SK-N-SH treated with all-trans-retinoic acid at 6 μM for 48 hours (cell line): Measurements from ENCODE around the gene ATP8B3.

Source experiments
- ATAC-seq: fragments of 200-7000 bp; cut with Tn5 transposase; 3 replicates; pipeline ENCODE4 v1.9.1; 2020; ENCODE audit warnings: mild to moderate bottlenecking, moderate library complexity
- ARNTL ChIP-seq: fragments of 450-650 bp; formaldehyde crosslinking; IDR thresholded peaks from 2 replicates; pipeline ENCODE4 v1.5.0; 2020; ENCODE audit warnings: low read depth, mild to moderate bottlenecking, moderate library complexity, borderline replicate concordance
- BACH2 ChIP-seq: fragments of 250-450 bp; sonication (Bioruptor Pico); IDR thresholded peaks from 2 replicates; pipeline ENCODE4 v1.9.0; 2021; ENCODE audit warnings: mild to moderate bottlenecking, borderline replicate concordance
- CREB5 ChIP-seq: fragments of 250-450 bp; sonication (Bioruptor Pico); IDR thresholded peaks from 2 replicates; pipeline ENCODE4 v1.5.1; 2020; ENCODE audit warnings: low read depth, mild to moderate bottlenecking, moderate library complexity
- CSDC2 ChIP-seq: fragments of 250-450 bp; sonication (Bioruptor Pico); IDR thresholded peaks from 2 replicates; pipeline ENCODE4 v1.5.0; 2020; ENCODE audit warnings: mild to moderate bottlenecking, moderate library complexity
- CSRNP3 ChIP-seq: fragments of 250-450 bp; sonication (Bioruptor Pico); IDR thresholded peaks from 2 replicates; pipeline ENCODE4 v1.5.1; 2021; ENCODE audit warnings: mild to moderate bottlenecking, moderate library complexity
- GLIS3 ChIP-seq: fragments of 250-450 bp; sonication (Bioruptor Pico); IDR thresholded peaks from 2 replicates; pipeline ENCODE4 v1.5.0; 2020; ENCODE audit warnings: mild to moderate bottlenecking, moderate library complexity
- ISL1 ChIP-seq: fragments of 250-450 bp; sonication (Bioruptor Pico); IDR thresholded peaks from 2 replicates; pipeline ENCODE4 v2.1.2; 2022; ENCODE audit warnings: mild to moderate bottlenecking, moderate library complexity
- PATZ1 ChIP-seq: fragments of 250-450 bp; sonication (Bioruptor Pico); IDR thresholded peaks from 2 replicates; pipeline ENCODE4 v1.8.0; 2020; ENCODE audit warnings: mild to moderate bottlenecking, moderate library complexity, borderline replicate concordance
- POU6F1 ChIP-seq: fragments of 250-450 bp; sonication (Bioruptor Pico); IDR thresholded peaks from 2 replicates; pipeline ENCODE4 v1.8.0; 2021; ENCODE audit warnings: low read depth, mild to moderate bottlenecking, moderate library complexity, borderline replicate concordance
- PPARA ChIP-seq: fragments of 250-450 bp; sonication (Bioruptor Pico); IDR thresholded peaks from 2 replicates; pipeline ENCODE4 v1.5.0; 2020; ENCODE audit warnings: mild to moderate bottlenecking, borderline replicate concordance
- RARB ChIP-seq: fragments of 250-450 bp; sonication (Bioruptor Pico); IDR thresholded peaks from 2 replicates; pipeline ENCODE4 v1.8.0; 2021; ENCODE audit warnings: mild to moderate bottlenecking, moderate library complexity
- SNAI2 ChIP-seq: fragments of 250-450 bp; sonication (Bioruptor Pico); IDR thresholded peaks from 2 replicates; pipeline ENCODE4 v1.5.0; 2020; ENCODE audit warnings: mild to moderate bottlenecking, moderate library complexity
- TCF4 ChIP-seq: fragments of 250-450 bp; sonication (Bioruptor Pico); IDR thresholded peaks from 2 replicates; pipeline ENCODE4 v1.8.0; 2021; ENCODE audit warnings: mild to moderate bottlenecking, moderate library complexity, borderline replicate concordance
- TOX ChIP-seq: fragments of 250-450 bp; sonication (Bioruptor Pico); IDR thresholded peaks from 2 replicates; pipeline ENCODE4 v1.8.0; 2021; ENCODE audit warnings: mild to moderate bottlenecking, moderate library complexity, borderline replicate concordance
- TSHZ2 ChIP-seq: fragments of 250-450 bp; sonication (Bioruptor Pico); IDR thresholded peaks from 2 replicates; pipeline ENCODE4 v1.5.0; 2020; ENCODE audit warnings: mild to moderate bottlenecking, moderate library complexity
- ZC3H10 ChIP-seq: fragments of 250-450 bp; sonication (Bioruptor Pico); IDR thresholded peaks from 2 replicates; pipeline ENCODE4 v1.5.1; 2021; ENCODE audit warnings: mild to moderate bottlenecking, moderate library complexity
- ZFP3 ChIP-seq: fragments of 250-450 bp; sonication (Bioruptor Pico); IDR thresholded peaks from 2 replicates; pipeline ENCODE4 v1.5.0; 2020; ENCODE audit warnings: mild to moderate bottlenecking, moderate library complexity
- ZFP30 ChIP-seq: fragments of 450-650 bp; formaldehyde crosslinking; IDR thresholded peaks from 2 replicates; pipeline ENCODE4 v1.5.0; 2022; ENCODE audit warnings: mild to moderate bottlenecking, moderate library complexity
- ZNF565 ChIP-seq: fragments of 450-650 bp; formaldehyde crosslinking; conservative IDR thresholded peaks from 2 replicates; pipeline ENCODE4 v1.5.0; 2020; ENCODE audit warnings: low read depth, mild to moderate bottlenecking, moderate library complexity
- ZNF70 ChIP-seq: fragments of 450-650 bp; formaldehyde crosslinking; IDR thresholded peaks from 2 replicates; pipeline ENCODE4 v1.5.0; 2020; ENCODE audit warnings: mild to moderate bottlenecking, moderate library complexity
- ZNF8 ChIP-seq: fragments of 450-650 bp; formaldehyde crosslinking; IDR thresholded peaks from 2 replicates; pipeline ENCODE4 v1.5.0; 2020; ENCODE audit warnings: mild to moderate bottlenecking, moderate library complexity

The ATP8B3 gene

GRCh38 chr19:1774989-1775772, 36.9 kb downstream of the ATP8B3 start:
- no peak; the same call in 2 of the 3 replicates for ATAC-seq
- TF ChIP-seq ZFP3 (CRISPR knock-in tag) (no peak), RARB (CRISPR knock-in tag) (no peak), ARNTL (CRISPR knock-in tag) (no peak), TCF4 (CRISPR knock-in tag) (no peak), ZNF565 (CRISPR knock-in tag) (no peak), TSHZ2 (CRISPR knock-in tag) (no peak), SNAI2 (CRISPR knock-in tag) (no peak), CSRNP3 (no peak), TOX (CRISPR knock-in tag) (no peak), PPARA (CRISPR knock-in tag) (no peak), CREB5 (CRISPR knock-in tag) (no peak), ZC3H10 (CRISPR knock-in tag) (no peak), POU6F1 (CRISPR knock-in tag) (no peak), ISL1 (CRISPR knock-in tag) (no peak), CSDC2 (no peak), ZNF8 (CRISPR knock-in tag) (no peak), ZFP30 (CRISPR knock-in tag) (no peak), BACH2 (CRISPR knock-in tag) (no peak)
- TF ChIP-seq, all 23 proteins: peak for 0

GRCh38 chr19:1773184-1773583, 38.9 kb downstream of the ATP8B3 start:
- no peak for TF ChIP-seq ZNF70 (CRISPR knock-in tag)
- TF ChIP-seq PPARA (CRISPR knock-in tag), result no peak
- no peak for TF ChIP-seq ZC3H10 (CRISPR knock-in tag)
- no peak for TF ChIP-seq ZFP3 (CRISPR knock-in tag)
- no peak for TF ChIP-seq TSHZ2 (CRISPR knock-in tag)
- no peak for TF ChIP-seq CSRNP3
- no peak for TF ChIP-seq PATZ1 (CRISPR knock-in tag)
- no peak for TF ChIP-seq BACH2 (CRISPR knock-in tag)
- no peak for TF ChIP-seq TOX (CRISPR knock-in tag)
- no peak for TF ChIP-seq RARB (CRISPR knock-in tag)
- TF ChIP-seq GLIS3 (CRISPR knock-in tag), result no peak
- TF ChIP-seq TCF4 (CRISPR knock-in tag), result no peak
- TF ChIP-seq CSDC2, result no peak
- TF ChIP-seq POU6F1 (CRISPR knock-in tag), result no peak

More at GRCh38 chr19:1773184-1773583, 38.9 kb downstream of the ATP8B3 start:
- ATAC-seq, result peak; percentile 28; the same call in 1 of the 3 replicates
